ENCODE data around the gene BANF2.

GRCh38 chr20:17654649-17655285, 45.0 kb upstream of the BANF2 start:
- TF ChIP-seq POLR2A (IDR thresholded peaks at IDR 0.05; ENCODE audit: control extremely low read depth in 1 of 2, low read depth in 2 of 2, low read length in 2 of 2) (no peak), MAX (IDR thresholded peaks at IDR 0.05) (no peak), CTCF (IDR thresholded peaks at IDR 0.05; ENCODE audit: control extremely low read depth in 1 of 3, insufficient read depth in 1 of 3, low read depth in 1 of 3, low read length in 3 of 3) (peak; percentile 55 to 72 (median 58); a peak in 3 of 4 replicates), SP1 (IDR thresholded peaks at IDR 0.05; ENCODE audit: low read depth, low read length) (no peak), EZH2 (IDR thresholded peaks at IDR 0.05; ENCODE audit: low read depth, low read length, severe bottlenecking) (no peak), ZNF274 (IDR thresholded peaks at IDR 0.05; ENCODE audit: borderline replicate concordance, extremely low read depth, low read length) (no peak), POLR2AphosphoS5 (IDR thresholded peaks at IDR 0.05; ENCODE audit: low read depth, low read length) (no peak)
